WI38 (cell line): ENCODE results near the gene LSM2.

Source experiments
- H3K4me3 ChIP-seq: 2 replicates; pipeline ENCODE4 v1.5.1; 2011; ENCODE audit warnings: low read depth, mild to moderate bottlenecking, control low read depth, low read length
- CTCF ChIP-seq: IDR thresholded peaks from 2 replicates; pipeline ENCODE4 v1.5.1; 2012; ENCODE audit warnings: low read depth, mild to moderate bottlenecking, control low read depth, low read length

Gene LSM2

GRCh38 chr6:31795616-31796298, 11.0 kb downstream of the LSM2 start, which contains the start of gene VARS1:
Gene VARS1 (minus strand): TSS chr6:31795752. CDS start chr6:31795217, 535 bp downstream.
- peak; percentile 78 for TF ChIP-seq CTCF
- H3K4me3 ChIP-seq, result peak within 1 kb of the TSS; percentile 95

- peak overlapping the region; percentile 95 for H3K4me3 ChIP-seq
- no peak for TF ChIP-seq CTCF
Measured at GRCh38 chr6:31794866-31795615, 11.7 kb downstream of the LSM2 start.

GRCh38 chr6:31794294-31794865, 12.4 kb downstream of the LSM2 start:
- no peak for TF ChIP-seq CTCF
- H3K4me3 ChIP-seq, result peak overlapping the region; percentile 95

GRCh38 chr6:31793927-31794245, 12.9 kb downstream of the LSM2 start:
- peak overlapping the region; percentile 95 for H3K4me3 ChIP-seq

- no peak for TF ChIP-seq CTCF
- H3K4me3 ChIP-seq, result no peak overlapping the region
Measured at GRCh38 chr6:31792761-31793171, 14.0 kb downstream of the LSM2 start.

GRCh38 chr6:31792090-31792374, 14.7 kb downstream of the LSM2 start:
- TF ChIP-seq CTCF, result no peak
- no peak overlapping the region for H3K4me3 ChIP-seq

GRCh38 chr6:31791324-31792089, 15.3 kb downstream of the LSM2 start:
- peak; percentile 65 for TF ChIP-seq CTCF
- H3K4me3 ChIP-seq, result no peak overlapping the region
